Activated naive CD4-positive, alpha-beta T cell treated with anti-CD3 and anti-CD28 coated beads, Interleukin-2, amount 50 U/mL, for 24 hours (primary cell): ENCODE data around the gene LONP2.
"Not testable (repeated sequence)": the region's sequence is repeated elsewhere in the genome, so short reads cannot be mapped to it uniquely, and the experiment has no call there.

Experiments
- H3K27ac Mint-ChIP-seq: one replicate; pipeline ENCODE4 v1.8.0; 2021; ENCODE audit warnings: mild to moderate bottlenecking, mixed read lengths
- H3K27me3 Mint-ChIP-seq: one replicate; pipeline ENCODE4 v1.8.0; 2021; ENCODE audit warnings: mixed read lengths
- H3K36me3 Mint-ChIP-seq: one replicate; pipeline ENCODE4 v1.8.0; 2021; ENCODE audit warnings: mixed read lengths
- H3K4me1 Mint-ChIP-seq: one replicate; pipeline ENCODE4 v1.8.0; 2021; ENCODE audit warnings: mixed read lengths
- H3K4me3 Mint-ChIP-seq: one replicate; pipeline ENCODE4 v1.8.0; 2021; ENCODE audit warnings: mild to moderate bottlenecking, mixed read lengths
- H3K9me3 Mint-ChIP-seq: one replicate; pipeline ENCODE4 v1.8.0; 2021; ENCODE audit warnings: mixed read lengths

LONP2 gene

DNA sequence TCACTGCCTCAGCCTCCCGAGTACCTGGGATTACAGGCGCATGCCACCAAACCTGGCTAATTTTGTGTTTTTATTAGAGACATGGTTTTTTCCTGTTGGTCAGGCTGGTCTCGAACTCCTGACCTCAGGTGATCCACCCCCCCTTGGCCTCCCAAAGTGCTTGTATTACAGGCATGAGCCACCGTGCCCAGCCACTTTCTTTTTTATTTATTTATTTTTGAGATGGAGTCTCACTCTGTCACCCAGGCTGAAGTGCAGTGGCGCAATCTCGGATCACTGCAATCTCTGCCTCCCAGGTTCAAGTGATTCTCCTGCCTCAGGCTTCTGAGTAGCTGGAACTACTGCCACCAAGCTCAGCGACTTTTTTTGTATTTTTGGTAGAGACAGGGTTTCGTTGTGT, 158.4 kb downstream of the LONP2 start:
- H3K4me1 Mint-ChIP-seq, H3K27me3 Mint-ChIP-seq, H3K4me3 Mint-ChIP-seq, H3K36me3 Mint-ChIP-seq, H3K9me3 Mint-ChIP-seq, H3K27ac Mint-ChIP-seq: not testable (repeated sequence)

DNA sequence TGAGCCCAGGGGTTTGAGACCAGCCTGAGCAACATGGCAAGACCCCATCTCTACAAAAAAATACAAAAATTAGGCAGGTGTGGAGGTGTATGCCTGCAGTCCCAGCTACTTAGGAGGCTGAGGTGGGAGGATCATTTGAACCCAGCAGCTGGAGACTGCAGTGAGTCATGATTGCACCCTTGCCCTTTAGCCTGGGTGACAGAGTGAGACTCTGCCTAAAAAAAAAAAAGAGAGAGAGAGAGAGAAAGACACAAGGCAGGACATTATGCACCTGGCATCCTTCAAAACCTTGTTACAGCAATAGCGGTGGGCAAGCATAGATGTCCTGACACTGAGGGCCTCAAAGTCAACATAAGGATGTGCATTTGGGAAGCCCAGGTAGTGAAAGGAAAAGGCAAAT, 161.1 kb downstream of the LONP2 start:
- H3K36me3 Mint-ChIP-seq = no peaks in the 10 kb centered on the region
- H3K4me3 Mint-ChIP-seq = no peak overlapping the region
- peaks cover 6% of the 10 kb centered on the region for H3K4me1 Mint-ChIP-seq
- H3K27ac Mint-ChIP-seq = no peak overlapping the region
- H3K9me3 Mint-ChIP-seq = no peaks in the 10 kb centered on the region
- no peaks in the 10 kb centered on the region for H3K27me3 Mint-ChIP-seq

DNA sequence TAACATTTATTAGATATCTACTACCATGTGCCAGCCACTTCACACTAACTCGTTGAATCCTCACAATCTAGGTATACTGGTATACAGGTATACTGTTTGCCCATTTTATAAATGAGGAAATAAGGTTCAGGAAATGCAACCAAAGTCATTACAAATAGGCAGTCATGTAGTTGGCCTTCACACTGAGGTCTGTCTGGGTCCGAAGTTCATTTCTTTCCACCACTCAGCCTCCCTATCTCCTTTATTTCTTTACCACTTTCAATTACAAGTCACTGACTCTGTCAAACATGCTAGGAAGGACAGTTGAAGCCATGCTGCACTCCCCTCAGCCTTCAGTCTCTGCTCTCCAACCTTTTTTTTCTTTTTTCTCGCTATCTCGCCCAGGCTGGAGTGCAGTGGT, 161.8 kb downstream of the LONP2 start:
- peaks cover 6% of the 10 kb centered on the region for H3K4me1 Mint-ChIP-seq
- H3K9me3 Mint-ChIP-seq = no peaks in the 10 kb centered on the region
- H3K27ac Mint-ChIP-seq = no peak overlapping the region
- no peaks in the 10 kb centered on the region for H3K27me3 Mint-ChIP-seq
- no peaks in the 10 kb centered on the region for H3K36me3 Mint-ChIP-seq
- no peak overlapping the region for H3K4me3 Mint-ChIP-seq
